GM21529 (cell line): ENCODE measurements around the gene SART3.
"Not testable (repeated sequence)": the region's sequence is repeated elsewhere in the genome, so short reads cannot be mapped to it uniquely, and the experiment has no call there.

ENCODE experiments used
- ATAC-seq: cut with Tn5 transposase; IDR thresholded peaks from one replicate; pipeline ENCODE4 v1.9.1; 2021; ENCODE audit not compliant: unreplicated experiment

SART3 gene

DNA sequence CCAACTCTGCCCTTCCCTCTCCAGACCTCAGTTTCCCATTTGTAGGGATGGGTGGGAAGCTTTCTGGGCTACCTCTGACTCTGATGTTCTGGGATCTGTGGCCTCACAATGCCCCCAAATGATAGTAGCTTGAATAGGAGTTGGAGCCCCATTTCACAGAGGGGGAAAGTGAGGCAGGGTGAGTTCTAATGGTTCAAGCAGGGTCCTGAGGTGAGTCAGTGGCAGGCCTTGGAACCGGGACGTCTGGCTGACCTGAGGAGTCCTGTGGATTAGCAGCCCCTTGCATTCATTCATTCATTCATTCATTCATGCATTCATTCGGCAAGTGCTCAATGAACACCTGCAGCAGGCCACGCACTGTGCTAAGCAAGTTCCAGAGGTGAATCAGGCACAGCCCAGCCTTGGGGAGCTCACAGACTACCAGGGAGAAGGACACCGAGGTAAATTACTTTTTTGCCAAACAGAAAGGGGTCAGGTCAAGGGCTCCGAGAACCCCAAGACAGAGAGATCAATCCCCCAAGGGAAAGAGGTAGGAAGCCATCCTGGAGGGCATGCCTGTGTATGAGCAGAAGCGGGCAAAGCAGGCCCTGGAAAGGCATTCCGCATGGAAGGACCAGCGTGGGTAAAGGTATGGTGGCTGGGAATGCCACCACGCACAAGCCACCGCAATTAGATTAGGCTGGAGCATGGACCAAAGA, 37.7 kb upstream of the SART3 start:
- ATAC-seq, result no peak

DNA sequence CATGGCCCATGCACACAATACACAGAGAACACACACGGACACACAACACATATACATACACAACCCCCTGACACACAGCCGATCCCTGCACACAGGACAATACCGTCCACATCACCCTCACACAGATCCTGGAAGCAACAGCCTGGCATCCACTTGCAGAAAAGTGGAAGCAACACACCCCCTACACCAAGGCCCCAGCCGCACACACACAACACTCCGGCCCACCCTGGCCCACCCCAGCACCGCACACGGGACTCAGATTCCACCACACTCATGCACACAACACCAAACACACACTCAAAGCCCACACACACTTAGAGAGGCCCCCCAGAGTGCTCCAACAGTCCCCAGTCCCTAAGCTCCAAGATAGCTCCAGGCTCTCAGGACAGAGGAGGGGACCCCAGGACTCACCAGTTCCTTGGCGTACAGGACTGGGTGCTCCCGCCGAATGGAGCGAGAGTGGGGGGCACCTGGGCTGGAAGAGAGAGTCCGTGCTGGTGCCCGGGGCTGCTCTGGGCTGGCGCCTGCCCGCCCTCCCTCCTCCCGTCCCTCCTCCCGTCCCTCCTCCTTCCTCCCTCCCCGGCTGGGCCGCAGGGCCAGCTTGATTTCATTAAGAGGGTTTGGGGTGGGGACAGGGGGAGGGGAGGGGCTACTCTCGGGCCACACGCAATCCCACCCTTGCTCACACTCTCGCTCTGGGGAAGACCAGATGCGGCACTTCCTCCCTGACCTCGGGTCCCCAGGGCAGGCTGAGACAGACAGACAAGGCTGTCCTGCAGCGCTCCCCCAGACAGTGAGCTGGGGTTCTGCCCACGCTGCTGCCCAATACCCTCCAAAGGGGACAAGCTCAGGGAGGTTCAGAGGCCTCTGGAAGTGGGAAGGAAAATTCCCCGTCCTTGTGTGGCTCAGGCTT, 36.8 kb upstream of the SART3 start, which contains the start of gene TMEM119:
Gene TMEM119, minus strand, starts transcription at position 526 of the 913 bp plus-strand sequence. CDS start 5,701 bp downstream, outside the sequence.
- no peak for ATAC-seq

- ATAC-seq, result no peak
Measured at GRCh38 chr12:108596854-108597558, 36.0 kb upstream of the SART3 start.

DNA sequence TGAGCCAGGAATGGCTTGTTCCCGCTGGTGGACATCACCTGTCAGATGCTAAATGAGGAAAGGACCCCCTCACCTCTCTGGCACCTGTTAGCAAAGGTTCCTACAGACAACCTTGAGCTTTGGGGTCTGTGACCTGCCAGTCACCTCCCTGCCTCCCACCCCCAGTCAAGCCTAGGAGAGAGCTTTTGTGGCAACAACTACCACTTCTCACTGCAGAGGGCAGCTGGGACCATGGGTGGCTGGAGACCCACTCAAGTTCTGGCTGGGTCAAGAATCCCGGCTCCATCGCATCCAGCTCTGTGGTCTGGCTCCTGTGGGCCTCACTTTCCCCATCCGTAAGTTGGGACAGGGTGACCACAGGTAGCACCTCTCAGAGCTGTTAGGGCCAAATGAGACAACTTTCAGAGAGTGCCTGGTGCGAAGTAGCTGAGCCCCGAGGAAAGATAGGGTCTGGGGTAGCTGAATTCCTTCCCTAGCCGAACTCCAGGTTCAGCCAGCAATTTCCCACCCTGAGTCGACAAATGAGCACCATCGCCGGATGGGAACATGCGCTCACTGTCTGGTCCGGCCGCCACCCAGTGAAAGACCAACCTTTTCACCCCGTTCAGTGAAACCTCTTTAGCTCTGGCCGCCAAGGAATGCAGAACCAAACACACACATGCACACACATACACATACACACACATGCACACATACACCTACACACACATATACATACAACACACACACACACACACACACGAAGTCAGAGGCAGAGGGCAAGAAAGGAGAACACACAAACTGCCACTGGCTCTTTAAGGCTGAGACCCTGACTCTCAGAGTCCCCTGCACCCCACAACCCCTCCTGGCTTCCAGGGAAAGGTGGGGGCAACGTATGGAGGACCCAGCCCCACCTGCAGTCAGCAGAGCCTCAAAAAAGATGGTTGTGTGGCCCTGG, 35.0 kb upstream of the SART3 start:
- no peak for ATAC-seq

DNA sequence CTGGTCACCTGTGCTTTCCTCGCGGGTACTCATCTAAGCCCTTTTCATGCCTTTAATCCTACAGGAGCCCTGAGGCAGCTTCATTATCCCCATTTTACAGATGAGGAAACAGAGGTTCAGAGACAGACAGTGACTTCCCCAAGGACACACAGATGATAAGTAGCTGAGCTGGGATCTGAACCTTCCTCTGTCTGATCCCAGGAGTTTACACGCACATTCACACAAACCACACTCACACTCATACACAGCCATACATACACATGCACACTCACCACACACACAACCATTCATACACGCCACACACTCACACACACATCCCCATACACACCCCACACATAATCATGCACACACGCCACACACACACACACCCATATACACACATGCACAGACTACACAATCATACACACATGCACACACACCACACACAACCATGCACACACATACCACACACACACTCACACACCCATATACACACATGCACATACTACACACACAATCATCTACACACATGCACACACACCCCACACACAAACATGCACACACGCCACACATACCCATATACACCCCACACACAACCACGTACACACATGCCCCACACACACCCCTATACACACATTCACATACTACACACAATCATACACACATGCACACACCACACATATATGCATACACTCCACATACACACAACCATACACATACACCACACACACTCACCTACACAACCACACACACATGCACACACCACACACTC, 34.2 kb upstream of the SART3 start:
- ATAC-seq, result no peak

DNA sequence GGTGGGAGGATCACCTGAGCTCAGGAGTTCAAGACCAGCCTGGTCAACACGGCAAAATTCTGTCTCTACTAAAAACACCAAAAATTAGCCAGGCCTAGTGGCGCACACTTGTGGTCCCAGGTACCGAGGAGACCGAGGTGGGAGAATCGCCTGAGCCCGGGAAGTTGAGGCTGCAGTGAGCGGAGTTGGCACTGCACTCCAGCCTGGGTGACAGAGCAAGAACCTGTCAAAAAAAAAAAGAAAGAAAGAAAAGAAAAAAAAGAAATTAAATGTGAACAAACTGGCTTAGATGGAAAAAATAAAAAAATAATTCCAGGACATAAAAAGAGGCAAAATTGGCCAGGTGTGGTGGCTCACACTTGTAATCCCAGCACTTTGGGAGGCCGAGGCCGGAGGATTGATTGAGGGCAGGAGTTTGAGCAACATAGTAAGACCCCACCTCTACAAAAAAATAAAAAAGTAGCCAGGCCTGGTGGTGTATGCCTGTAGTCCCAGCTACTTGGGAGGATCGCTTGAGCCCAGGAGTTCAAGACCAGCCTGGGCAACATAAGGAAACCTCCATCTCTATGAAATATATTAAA, 33.4 kb upstream of the SART3 start:
- ATAC-seq, result no peak

DNA sequence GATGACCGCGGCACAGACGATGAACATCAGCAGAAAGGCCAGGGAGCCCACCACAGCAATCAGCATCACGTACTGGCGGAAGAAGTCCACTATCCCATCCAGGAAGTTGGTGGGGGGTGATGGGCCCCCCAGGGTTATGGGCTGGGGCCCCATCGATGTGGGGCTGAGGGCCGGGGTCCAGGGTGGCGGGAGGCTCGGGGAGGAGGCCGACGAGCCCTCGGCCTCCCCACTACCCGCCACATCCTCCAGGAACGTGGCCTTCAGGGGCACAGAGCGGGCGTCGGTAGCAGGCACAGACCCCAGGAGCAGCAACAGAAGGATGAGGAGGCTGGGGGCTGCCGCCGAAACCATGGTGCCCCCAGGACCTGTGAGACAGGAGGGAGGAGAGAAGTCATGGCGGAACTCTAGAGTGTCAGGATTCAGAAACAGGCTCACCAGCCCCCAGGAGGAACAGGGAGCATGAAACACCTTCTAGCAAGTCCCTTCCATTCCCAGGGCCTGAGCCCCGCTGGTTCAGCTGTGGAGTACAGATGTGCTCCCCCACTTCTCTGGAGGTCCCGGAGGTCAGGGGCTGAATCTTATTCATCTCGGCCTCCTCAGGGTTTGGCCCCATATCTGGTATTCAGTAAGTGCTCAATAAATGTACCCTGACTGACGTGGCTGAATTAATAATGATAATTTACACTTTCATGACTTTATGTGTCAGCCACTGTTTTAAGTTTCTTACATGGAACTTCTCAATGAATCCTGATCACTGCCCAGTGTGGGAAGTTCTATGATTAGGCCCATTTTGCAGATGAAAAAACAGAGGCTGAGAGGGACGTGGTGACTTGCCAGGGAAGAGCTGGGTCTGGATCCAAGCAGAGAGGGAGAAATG, 31.3 kb upstream of the SART3 start:
- ATAC-seq, result no peak

DNA sequence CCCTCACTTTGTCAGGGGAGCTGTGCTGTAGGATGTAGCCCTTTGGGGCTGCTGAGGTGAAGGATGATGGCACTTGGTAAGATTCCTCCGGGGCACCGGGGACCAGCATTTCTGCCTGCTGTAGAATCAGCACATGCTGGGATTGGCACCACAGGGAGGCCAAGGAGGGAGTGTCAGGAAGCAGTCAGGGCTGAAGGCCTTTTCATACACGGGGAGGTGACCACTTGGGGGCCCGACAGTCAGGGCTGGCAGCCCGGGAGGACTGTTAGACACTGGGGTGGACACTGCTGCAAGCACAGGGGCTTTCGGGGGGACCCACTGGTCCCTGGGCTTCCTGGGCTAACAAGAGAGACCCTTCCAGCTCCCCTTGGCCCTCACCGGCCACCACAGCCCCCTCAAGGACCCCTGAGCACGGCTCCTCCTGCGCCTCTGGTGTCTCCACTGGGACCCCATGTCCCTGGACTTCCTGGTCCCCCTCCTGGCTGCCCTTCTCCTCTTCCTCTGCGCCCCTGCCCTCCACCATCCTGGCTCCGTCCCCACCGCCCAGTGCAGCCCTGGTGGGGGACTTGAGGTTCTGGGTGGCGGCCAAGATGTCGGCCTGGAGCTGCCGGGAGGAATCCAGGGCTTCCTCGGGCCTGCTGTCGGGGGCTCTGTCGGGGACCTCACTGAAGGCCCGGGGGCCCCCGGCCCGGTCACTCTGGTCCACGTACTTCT, 30.5 kb upstream of the SART3 start:
- no peak for ATAC-seq

GRCh38 chr12:108590463-108590862, 29.5 kb upstream of the SART3 start:
- ATAC-seq, result not testable (repeated sequence)

- ATAC-seq, result no peak
Measured at GRCh38 chr12:108589840-108590229, 28.9 kb upstream of the SART3 start.

DNA sequence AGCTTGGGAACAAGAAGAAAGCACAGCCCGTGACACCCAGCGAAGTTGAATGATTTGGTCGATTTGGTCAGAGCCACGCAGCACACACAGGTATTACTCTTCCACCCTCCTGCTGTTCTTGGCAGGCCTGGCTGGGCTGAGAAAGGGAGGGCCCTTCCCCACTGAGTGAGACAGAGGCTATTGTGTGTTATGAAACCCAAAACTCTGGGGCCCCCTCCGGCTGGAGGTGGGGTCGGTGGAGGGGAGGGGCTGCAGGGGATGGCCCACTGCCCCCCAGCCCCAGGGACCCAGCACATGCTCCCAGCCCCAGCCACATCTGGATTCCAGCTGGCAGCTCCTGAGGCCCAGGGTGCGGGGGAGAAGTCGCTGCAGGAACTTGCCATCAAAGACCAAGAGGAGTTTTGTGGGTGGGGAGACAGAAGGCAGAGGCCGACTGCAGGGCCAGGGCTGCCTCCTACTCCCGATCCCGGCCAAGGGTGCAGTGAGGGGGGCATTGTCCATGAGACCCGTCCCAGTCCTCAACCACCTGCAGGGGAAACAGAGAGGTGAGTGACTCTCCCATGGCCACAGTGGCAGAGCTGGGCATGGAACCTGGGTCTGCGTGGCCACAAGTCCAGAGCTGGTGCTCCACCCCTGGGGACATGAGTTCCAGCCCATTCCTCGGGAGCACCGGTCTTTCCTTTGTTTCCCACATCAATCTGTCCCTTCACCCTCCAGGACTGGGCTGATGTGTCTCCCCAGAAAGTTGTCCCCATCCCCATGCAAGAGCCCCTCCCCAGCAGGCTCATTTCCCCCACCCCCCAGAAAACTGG, 28.3 kb upstream of the SART3 start:
- no peak for ATAC-seq

GRCh38 chr12:108587826-108588225, 26.9 kb upstream of the SART3 start:
- ATAC-seq, result no peak

GRCh38 chr12:108586306-108586705, 25.3 kb upstream of the SART3 start:
- no peak for ATAC-seq

GRCh38 chr12:108585864-108586263, 24.9 kb upstream of the SART3 start:
- no peak for ATAC-seq

GRCh38 chr12:108584456-108585065, 23.6 kb upstream of the SART3 start:
- ATAC-seq, result no peak

GRCh38 chr12:108583991-108584390, 23.0 kb upstream of the SART3 start:
- no peak for ATAC-seq
